ENCODE results near the gene ATRAID.
"Not testable (repeated sequence)": the region's sequence is repeated elsewhere in the genome, so short reads cannot be mapped to it uniquely, and the experiment has no call there.

GRCh38 chr2:27198068-27198467 is 13.8 kb upstream of the ATRAID start:
- TF ChIP-seq, protein P1, sequence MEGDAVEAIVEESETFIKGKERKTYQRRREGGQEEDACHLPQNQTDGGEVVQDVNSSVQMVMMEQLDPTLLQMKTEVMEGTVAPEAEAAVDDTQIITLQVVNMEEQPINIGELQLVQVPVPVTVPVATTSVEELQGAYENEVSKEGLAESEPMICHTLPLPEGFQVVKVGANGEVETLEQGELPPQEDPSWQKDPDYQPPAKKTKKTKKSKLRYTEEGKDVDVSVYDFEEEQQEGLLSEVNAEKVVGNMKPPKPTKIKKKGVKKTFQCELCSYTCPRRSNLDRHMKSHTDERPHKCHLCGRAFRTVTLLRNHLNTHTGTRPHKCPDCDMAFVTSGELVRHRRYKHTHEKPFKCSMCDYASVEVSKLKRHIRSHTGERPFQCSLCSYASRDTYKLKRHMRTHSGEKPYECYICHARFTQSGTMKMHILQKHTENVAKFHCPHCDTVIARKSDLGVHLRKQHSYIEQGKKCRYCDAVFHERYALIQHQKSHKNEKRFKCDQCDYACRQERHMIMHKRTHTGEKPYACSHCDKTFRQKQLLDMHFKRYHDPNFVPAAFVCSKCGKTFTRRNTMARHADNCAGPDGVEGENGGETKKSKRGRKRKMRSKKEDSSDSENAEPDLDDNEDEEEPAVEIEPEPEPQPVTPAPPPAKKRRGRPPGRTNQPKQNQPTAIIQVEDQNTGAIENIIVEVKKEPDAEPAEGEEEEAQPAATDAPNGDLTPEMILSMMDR (IDR thresholded peaks at IDR 0.05; ENCODE audit: insufficient read depth, low read length): not testable (repeated sequence)
- TF ChIP-seq, protein P2, sequence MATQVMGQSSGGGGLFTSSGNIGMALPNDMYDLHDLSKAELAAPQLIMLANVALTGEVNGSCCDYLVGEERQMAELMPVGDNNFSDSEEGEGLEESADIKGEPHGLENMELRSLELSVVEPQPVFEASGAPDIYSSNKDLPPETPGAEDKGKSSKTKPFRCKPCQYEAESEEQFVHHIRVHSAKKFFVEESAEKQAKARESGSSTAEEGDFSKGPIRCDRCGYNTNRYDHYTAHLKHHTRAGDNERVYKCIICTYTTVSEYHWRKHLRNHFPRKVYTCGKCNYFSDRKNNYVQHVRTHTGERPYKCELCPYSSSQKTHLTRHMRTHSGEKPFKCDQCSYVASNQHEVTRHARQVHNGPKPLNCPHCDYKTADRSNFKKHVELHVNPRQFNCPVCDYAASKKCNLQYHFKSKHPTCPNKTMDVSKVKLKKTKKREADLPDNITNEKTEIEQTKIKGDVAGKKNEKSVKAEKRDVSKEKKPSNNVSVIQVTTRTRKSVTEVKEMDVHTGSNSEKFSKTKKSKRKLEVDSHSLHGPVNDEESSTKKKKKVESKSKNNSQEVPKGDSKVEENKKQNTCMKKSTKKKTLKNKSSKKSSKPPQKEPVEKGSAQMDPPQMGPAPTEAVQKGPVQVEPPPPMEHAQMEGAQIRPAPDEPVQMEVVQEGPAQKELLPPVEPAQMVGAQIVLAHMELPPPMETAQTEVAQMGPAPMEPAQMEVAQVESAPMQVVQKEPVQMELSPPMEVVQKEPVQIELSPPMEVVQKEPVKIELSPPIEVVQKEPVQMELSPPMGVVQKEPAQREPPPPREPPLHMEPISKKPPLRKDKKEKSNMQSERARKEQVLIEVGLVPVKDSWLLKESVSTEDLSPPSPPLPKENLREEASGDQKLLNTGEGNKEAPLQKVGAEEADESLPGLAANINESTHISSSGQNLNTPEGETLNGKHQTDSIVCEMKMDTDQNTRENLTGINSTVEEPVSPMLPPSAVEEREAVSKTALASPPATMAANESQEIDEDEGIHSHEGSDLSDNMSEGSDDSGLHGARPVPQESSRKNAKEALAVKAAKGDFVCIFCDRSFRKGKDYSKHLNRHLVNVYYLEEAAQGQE (IDR thresholded peaks at IDR 0.05; ENCODE audit: insufficient replicate concordance, low read depth): not testable (repeated sequence)
- not testable (repeated sequence) for TF ChIP-seq SPI1 (IDR thresholded peaks at IDR 0.05; ENCODE audit: borderline replicate concordance, low read depth)
